ENCODE measurements around the gene PTPN1.

- no peak for TF ChIP-seq CTCF (IDR thresholded peaks at IDR 0.05)
- TF ChIP-seq EZH2phosphoT487 (IDR thresholded peaks at IDR 0.05): no peak
Measured at GRCh38 chr20:50519036-50519762, 9.0 kb downstream of the PTPN1 start.

All from neural progenitor cell (in vitro differentiated cells).